T-helper 2 cell (primary cell): ENCODE measurements around the gene MSN.

Source experiments
- DNase-seq, 5 experiments: peaks; one replicate each; pipeline versions ENCODE4 v3.0.0 to v3.0.0-alpha.2; 2012 to 2022

The MSN gene

DNA sequence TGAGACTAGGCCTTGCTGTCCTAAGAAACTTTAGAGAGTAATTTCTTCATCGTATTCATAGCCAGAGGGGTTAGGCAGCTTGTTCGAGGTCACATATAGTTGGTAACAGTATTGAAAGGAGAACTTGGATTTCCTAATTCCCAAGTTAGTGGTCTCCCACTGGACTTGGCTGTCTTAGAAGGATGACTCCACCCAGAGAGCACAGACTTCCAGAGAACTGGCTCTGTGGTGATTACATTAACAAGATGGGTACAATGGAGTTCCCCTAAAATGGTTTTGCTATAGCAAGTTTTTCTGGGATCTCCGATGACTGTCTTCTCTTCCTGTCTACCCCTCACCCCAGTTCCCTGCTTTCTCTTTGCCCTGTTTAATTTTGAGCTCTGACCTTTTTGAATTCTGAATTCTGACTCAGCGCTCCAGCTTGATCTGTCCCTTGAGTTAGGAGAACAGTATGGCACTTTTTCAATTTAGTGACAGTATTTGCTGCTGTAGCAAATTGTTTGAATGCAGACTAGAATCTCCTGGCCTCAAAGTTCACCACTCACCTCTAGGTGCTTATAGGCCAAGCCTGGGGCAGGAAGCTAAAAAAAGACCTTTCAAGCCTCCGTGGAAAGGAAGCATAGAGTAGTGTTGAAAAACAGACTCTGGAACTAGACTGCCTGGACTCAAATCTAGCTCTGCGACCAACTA is 6.9 kb downstream of the MSN start:
- peak in 1 of 5 experiments; percentile 62 for DNase-seq

DNA sequence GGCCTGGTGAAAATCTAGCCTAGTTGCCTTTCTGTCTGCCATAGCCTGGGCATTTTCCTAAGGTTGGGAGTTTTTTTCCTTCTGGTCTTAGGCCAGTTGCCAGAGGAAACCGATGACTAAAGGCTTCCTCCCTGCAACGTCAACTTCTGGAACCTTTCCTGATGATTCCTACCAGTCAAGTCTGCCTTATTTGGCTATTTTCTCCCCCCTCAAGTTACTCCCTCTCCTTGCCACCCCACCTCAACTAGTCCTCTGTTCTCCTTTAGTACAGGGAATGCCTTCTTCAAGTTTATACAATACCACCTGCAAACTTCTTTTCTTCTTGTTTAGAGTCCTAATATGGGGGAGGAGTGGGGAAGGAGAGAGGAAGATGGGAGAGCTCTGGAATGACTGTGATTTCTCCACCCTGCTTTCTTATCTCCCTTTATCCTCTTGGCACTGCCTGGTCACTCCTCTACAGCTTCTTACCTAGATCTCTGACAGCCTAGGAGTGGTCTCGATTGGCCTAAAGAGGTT is 10.6 kb downstream of the MSN start:
- DNase-seq = no peak

DNA sequence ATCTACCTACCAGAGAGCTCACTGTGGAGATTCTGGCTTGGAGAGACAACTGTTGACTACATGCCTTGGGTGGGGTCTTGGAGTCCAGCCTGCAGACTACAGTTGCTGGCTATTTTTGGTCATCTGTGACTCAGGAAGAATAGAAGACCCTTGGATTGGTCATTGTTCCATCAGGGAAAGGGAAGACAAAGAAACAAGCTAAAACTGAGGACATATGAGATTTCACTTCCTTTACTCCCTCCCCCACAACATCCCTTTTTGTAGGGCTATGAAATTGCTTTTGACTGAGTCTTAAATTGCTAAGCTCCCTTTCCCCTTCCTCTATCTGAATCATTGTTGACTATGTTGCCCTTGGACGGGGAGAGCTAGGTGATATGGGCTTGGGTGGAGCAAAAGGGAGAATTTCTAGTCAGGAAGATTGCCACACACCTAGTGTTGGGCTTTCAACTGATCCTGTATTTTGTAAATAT is 11.7 kb downstream of the MSN start:
- DNase-seq = no peak

DNA sequence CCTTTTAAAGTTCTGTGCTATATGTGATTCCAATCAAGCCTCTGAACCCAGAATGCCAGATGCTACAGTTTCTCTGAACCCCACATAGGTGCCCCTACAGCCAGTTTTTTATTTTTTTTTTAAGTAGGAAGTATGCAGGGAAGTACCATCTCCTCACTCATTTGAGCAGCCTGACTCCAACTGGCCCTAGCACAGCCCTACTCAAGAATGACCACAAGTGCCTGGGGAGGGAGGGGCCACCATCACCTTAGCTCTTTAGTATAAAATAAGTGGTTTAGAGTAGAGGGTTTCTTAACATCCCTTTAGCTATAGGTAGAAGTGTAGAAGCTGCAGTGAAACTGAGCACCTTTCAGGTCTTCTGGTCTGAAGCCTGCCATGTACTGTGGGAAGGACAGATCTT is 14.4 kb downstream of the MSN start:
- no peak for DNase-seq

DNA sequence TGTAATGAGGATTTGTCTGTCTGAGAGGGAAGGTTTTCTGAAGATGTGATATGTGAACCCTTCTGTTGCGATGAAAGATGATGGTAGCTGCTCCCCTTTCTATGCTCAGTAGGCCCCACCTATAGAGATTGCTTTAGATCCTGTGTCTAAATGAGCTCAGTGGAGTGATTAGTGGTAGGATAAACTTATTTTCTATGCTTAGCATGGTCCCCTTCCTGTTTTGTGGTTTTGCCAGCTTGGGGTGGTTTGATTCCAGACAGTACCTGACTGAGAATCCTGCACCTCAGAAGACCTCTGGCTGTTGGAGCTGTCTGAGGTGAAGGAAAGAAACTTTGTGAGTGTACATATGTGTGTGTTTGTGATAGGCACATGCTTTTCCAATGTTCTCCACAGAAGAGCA is 17.7 kb downstream of the MSN start:
- DNase-seq = no peak

DNA sequence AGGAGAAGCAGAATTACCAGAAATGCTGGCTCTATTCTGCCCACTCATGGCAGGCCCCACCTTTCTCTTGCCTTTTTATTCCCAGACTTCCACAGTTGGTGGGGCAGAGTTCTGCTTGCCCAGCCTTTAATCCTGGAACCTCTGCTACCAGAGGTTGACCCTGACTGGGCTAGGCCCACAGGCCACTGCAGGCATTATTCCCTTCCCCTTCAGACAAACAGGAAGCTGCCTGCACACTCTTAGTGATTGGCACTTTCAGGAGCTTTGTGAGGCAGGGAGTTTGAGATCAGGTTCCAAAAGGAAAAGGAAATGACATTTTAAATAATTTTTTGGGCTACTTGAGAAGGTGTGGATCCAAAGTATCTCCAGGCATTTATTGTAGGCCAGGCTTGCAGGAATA is 18.8 kb downstream of the MSN start:
- no peak for DNase-seq

DNA sequence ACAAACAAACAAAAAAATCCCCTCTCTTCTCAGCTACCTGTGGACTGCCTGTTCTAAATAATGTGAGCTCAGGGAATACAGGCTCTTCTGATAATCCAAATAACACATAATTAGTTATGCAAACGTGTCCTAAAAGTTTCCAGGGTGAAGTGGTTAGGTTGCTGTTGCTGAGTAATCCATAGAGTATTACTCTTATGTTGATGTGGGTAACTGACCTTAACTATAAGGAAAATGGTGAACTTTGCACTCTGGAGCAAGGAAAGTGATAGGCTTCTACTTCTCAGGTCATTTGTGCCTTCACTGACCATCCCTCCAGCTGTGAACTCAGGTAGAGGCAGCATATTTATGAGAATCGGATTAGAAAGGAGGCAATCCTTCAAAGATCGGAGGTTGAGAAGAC is 19.9 kb downstream of the MSN start:
- no peak for DNase-seq

DNA sequence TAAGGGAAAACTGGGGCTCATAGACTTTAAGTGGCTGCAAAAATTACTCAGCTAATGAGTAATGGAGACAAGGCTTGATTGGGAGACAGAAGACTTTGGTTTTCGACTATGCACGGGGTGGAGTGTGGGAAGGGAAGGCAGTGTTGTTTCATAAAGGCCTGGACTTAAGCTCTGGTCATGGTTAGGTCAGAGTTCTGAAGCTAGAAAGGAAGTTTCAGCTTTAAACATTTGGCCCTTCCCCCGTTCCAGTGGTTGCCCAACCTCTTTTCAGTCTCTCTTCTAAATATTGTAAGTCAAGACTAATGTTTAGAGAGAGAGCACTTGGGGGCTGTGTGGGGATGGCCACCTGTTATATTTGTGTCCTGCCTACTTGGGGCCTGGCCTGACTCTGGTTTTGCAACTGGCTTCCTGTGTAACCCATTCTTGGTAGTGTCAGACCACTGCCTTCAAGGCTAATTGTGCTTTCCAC is 21.0 kb downstream of the MSN start:
- DNase-seq = no peak

DNA sequence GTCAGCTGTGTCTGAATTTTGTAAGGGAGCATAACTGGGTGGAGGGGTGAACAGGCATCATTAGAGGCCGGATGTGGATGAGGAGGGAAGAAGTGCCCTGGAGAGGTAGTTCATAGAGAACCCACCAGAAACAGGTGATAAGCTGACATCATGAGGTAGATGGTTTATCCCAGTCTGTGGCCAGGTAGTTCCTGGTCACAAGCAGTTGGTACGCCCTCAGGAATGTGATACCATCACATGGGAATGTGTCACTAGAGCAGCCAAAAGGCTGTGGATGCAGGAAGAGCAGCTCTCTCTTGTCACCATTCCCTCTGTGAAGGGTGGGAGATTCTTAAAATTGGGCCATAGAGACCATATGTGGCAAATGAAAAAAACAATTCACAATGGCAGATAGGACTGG is 21.9 kb downstream of the MSN start:
- no peak for DNase-seq

DNA sequence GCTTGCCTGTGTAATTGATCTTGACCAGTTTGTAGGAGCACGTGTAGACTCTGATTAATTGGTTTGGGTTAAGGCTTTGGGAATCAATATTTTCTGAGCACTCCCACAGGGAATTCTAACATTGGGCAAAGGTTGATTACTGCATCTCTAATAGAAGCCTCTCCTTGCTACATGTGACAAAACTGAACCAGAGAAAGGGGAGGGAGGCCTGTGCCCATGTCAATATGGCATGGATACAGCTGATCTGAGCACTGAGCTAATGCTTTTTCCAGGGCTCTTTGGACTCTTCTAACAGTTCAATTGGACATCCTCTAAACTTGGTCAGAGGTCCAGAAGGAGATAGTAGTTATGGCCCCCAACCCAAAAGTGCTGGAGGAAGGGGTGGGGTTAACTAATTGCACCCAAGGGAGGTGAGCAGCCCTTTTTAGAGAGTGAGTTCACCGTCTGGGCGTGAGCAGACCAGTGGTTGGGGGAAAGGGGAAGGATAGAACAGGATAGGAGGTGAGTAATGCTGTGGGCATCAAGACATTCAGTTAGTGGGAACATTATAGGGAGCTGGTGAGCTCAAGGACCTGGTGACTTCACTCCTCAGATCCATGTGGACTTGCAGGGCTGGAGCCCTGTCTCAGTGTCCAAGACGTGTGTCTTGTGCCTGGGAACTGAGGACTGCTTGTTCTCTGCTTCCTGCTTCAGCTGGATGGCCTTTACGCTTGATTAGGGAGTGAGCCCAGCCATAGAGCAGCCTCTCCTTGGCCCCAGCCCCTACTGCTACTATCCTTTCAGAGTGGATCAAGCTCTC is 22.8 kb downstream of the MSN start:
- DNase-seq = no peak

DNA sequence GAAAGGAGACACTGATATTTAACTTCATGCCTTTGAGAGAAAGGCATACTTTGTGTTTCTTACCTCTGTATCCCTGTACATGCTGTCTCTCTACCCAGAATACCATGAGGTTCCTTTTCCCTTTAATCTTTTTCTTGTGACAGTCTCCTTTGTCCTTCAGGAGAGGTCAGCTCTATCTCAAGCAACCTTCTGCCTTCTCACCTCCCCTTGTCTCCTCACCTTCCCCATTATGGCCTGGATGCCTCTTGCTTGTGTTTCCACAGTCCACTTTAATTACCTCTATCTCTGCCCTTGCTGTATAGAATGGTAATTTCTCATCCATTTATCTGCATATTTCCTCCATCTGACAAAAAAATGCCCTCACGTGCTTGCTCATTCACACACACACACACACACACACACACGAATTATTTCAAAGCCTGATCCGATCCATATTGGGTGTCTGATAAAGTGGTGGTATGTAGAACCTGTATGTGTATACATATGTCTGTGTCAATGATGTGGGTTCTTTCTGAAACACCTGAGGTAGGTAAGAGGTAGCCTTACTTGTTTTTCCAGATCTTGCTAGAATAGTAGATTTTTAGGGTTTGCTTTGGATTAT is 28.5 kb downstream of the MSN start:
- DNase-seq = no peak

DNA sequence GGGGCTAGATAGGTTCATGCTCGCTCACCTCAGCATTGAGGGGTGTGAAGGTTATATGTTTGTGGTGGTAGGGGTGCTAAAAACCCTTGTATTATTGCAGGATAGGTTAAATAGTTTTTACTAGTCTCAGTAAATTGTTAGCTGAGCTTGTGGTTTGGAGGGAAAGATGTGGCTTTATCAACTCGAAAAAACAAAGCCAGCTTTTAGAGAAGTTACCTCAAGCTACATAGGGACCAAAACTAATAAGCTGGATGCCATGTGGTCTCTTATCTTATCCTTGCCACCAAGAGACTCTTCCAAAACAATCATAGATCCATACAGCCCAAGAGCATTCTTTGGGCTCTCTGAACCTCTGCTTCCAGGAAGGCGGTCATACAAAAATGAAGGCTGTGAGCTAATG is 29.2 kb downstream of the MSN start:
- peak in 2 of 5 experiments; percentile 38 to 58 for DNase-seq

DNA sequence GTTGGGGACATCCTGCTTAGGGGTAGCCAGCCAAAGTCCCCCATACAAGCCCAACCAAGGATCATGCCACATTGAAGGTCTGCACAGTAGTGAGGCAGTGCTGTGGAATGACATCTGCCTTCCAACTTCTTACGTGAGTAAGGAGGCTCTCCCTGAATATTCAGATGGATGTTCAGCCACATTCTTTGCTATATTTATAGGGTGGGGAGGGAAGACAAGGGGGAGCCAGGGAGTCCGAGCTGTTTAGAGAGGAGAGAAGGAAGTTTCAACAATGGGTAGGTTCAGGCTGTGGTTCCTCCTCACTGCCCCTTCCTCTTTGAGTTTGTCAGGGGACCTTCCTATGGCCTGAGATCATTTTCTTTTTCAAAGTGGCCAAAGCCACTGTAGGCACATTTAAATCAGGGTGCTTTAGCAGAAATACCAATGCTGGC is 29.8 kb downstream of the MSN start:
- no peak for DNase-seq

DNA sequence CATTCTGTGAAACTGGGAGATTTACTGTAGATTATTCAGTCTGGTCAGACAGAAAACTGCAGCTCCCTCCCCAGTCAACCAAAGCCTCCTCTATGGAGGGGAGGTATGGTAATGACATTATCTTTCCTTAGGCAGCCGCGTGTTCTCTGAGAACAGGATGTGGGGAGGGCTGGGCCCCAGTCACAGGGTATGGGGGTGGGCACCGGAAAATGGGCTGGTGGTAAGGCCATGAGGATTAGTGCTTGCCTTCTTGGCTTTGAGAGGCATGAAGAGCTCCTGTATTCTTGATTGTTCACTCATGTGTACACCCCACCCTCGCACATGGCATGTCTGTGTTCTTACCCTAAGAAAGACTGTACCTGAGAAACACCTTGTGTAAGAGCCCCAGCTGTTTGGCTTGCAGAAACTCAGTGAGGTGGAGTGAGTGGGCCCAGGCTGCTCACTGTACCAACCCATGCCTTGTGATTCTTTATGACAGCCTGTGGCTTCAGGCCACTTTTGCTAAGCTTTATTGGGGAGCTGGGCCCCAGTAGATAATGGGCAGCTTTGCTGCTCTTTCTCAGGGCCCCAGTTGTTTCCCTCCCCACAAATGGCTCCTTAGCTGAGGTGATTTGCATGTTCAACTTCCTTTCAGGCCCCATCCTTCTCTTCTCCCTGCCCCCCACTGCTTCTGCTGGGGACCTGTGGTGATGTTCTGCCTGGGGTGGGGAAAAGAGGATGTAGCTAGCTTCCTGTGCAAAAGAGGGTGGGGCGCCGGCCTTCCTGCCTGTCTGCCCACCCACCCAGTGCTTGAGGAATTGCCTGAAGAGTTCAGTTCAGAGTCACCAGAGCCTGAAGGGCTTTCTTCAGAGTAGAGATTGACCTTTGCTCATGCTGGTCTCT is 30.7 kb downstream of the MSN start:
- DNase-seq = peak; percentile 16 to 90 (median 61)

DNA sequence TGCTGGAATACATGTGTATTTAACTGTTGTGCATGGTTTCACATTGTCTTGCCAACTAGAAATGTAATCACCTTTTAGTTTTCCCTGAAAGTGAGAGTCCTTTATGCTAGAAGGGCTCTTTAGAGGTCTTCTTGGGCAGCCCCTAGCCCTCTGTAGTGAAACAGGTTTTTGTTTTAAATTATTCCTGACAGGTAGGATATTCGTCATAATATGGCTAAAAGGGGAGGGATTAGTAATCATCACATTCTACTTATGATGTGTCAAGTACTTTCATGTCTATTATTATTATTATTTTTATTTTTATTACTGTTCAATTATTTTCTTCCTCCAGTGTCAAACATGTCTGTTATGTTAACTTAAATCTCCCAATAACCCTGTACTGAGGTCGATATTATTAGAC is 35.5 kb downstream of the MSN start:
- DNase-seq = no peak

DNA sequence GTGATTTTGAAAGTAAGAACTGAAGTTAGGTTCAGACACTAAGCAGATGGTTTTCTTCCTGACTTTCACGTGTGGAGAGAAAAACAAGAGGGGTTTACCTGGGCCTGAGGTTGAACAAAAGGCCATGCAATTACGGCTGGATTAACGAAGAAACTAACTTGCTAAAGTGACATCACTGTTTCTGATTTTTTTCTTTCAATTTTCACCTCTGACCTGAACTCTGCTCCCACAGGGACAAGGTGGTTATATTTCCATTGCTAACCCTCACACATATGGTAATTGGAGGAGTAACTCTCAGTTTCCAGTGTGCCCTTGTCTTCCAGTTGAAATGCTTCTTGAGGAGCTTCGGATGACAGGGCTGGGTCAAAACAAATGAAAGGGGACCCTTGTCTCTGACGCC is 38.0 kb downstream of the MSN start:
- no peak for DNase-seq

DNA sequence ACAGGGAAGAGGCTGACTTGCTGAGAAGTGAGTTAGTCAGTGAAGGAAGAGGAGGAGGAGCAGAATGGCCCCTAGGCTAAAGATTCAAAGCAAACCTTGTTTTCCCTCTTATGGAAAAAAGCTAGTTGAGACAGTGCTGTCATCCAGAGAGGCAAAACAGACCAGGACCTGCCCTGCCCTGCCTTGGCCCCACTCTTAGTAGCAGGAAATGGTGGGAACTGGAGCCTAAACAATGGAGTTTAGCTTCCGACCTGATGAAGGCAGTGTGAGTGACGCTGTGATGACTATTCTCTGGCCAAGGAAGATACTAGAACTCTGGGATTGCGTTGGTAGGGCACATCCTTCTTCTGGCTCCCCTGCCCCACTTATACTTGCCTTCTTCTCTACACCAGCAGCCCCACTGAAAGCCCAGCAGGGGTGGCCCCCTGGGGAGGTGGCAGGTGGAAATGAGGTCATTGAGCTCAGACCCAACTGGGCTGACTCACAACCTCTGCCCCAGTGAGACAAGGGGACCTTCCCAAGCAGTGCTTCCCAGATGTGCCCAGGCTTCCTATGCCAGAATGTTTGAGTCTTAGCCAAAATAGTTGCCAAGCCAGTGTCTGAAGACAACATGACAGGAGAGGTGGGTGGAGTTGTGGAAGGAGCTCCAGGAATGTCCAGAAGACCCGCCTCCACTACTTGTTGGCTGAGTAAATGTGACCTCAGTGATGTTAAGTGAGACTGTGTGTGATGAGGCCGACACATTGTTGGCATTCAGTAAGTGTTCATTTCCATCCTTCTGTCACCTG is 38.8 kb downstream of the MSN start:
- DNase-seq = peak in 2 of 5 experiments; percentile 14 to 58

DNA sequence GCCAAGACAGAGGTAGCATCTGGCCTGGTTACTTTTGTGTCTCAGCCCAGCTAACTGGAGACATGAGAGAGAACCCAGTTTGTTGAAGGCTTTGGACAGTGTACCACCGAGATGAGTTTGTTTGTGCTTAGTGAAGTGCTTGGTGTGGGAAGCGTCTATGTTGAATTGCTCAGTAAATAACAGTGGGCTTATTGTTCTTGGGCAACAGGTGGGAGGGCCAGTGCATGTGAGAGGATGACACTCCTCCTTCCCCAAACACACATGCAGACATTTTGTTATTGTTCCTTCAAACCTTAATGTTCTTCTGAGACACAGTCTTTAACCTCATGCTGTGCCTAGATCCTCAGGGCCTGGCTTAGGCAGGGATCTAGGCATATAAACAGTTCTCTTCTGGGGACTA is 39.7 kb downstream of the MSN start:
- DNase-seq = no peak

DNA sequence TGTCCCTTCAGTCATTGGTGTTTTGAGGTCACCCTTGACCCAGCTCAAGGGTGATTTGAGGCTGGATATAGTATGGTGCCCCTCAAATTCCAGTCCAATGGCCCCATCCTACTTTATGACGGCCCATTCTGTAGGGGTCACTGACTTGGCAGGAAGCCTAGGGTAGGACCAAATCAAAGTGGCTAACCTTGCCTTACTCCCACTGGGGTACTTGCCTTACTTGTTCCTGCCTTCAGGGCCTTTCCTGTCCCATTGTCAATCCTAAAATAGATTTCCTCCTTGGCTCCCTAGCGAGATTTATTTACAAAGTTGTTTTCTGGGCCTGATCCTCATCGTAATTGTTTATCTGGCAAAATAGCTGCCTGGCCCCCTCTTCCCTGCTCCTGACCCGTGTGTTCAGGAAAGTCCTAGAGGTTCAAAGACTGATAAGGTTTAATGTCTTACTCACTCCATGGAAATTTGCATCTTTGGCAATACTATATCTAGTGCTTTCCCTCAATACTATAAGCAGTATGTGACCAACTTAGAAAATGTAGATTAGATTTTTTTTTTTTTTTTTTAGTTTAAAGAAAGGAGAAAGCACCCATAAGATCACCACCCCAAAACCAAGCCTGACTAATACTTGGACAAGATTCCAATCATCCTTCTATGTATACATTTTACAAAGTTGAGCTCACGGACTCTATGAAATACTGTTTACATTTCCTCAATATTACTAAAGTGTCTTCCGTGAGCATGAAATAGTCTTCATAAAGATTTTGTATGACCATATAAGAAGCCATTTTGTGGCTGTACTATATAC is 44.8 kb downstream of the MSN start:
- DNase-seq = no peak

DNA sequence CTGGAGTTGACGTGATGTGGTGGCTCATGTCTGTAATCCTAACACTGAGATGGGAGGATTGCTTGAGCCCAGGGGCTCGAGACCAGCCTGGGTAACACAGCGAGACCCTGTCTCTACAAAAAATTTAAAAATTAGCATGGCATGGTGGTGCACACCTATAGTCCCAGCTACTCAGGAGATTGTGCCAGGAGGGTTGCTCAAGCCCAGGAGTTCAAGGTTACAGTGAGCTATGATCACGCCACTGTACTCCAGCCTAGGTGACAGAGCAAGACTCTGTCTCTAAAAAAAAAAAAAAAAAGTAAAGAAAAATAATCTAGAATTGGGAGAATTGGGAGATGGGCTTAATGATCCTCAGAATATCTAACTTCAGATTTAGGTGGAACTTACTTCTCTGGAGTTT is 51.1 kb downstream of the MSN start:
- no peak for DNase-seq
